Common myeloid progenitor, CD34-positive (primary cell): ENCODE results near the gene MIS18BP1.

Source experiments
- CTCF ChIA-PET: fragments of 350-600 bp; sonication (Branson Sonifier 250); formaldehyde crosslinking; loops from one replicate; lab custom pipeline; 2021; ENCODE audit warnings: antibody characterized with exemption; lab: Charles Lee
- POLR2A ChIA-PET: fragments of 350-600 bp; sonication (Branson Sonifier 250); formaldehyde crosslinking; loops from one replicate; lab custom pipeline; 2021; ENCODE audit warnings: antibody characterized with exemption; lab: Charles Lee
- DNase-seq, 3 donors: peaks; one replicate each; pipeline versions ENCODE4 v3.0.0 to v3.0.0-alpha.2; 2013
- H3K27ac ChIP-seq, 2 experiments: 1 replicate in 1 of 2; 2 replicates in 1 of 2; pipeline ENCODE4 v1.7.0; 2013; ENCODE audit warnings: inconsistent platforms in 2 of 2, low read length in 2 of 2, mild to moderate bottlenecking in 2 of 2, low read depth in 1 of 2, moderate library complexity in 1 of 2; ENCODE audit not compliant: severe bottlenecking in 2 of 2, insufficient read depth in 1 of 2, poor library complexity in 1 of 2
- H3K27me3 ChIP-seq, 5 experiments: replicated peaks in 2 of 5; 1 replicate in 3 of 5; 2 replicates in 2 of 5; pipeline versions ENCODE4 v1.6.1 to v1.7.0; 2013; ENCODE audit warnings: low read length in 4 of 5, mild to moderate bottlenecking in 2 of 5, moderate library complexity in 2 of 5, inconsistent platforms in 1 of 5; ENCODE audit not compliant: insufficient read depth in 5 of 5, control insufficient read depth in 4 of 5
- H3K36me3 ChIP-seq, 4 experiments: 1 replicate in 2 of 4; 2 replicates in 2 of 4; pipeline versions ENCODE4 v1.6.1 to v1.7.0; 2013; ENCODE audit warnings: low read length in 3 of 4, control low read depth in 1 of 4, mild to moderate bottlenecking in 1 of 4; ENCODE audit not compliant: control insufficient read depth in 4 of 4, insufficient read depth in 4 of 4
- H3K4me1 ChIP-seq, 4 experiments: 1 replicate in 3 of 4; 2 replicates in 1 of 4; pipeline versions ENCODE4 v1.6.1 to v1.7.1; 2013; ENCODE audit warnings: low read length in 3 of 4, mild to moderate bottlenecking in 3 of 4, control low read depth in 1 of 4, inconsistent platforms in 1 of 4, moderate library complexity in 1 of 4; ENCODE audit not compliant: control insufficient read depth in 4 of 4, insufficient read depth in 4 of 4; ENCODE audit errors: control extremely low read depth in 1 of 4
- H3K4me3 ChIP-seq, 7 experiments: 1 replicate in 4 of 7; 2 replicates in 3 of 7; pipeline versions ENCODE4 v1.5.1 to v1.7.0; 2013; ENCODE audit warnings: mild to moderate bottlenecking in 7 of 7, low read length in 6 of 7, moderate library complexity in 6 of 7, inconsistent platforms in 2 of 7, low read depth in 2 of 7, control low read depth in 1 of 7; ENCODE audit not compliant: insufficient read depth in 4 of 7, control insufficient read depth in 1 of 7; ENCODE audit errors: extremely low read depth in 1 of 7
- H3K9me3 ChIP-seq, 5 experiments: 1 replicate in 4 of 5; 2 replicates in 1 of 5; pipeline versions ENCODE4 v1.6.1 to v1.7.1; 2013; ENCODE audit warnings: low read length in 4 of 5, mild to moderate bottlenecking in 2 of 5, inconsistent platforms in 1 of 5, low read depth in 1 of 5, moderate library complexity in 1 of 5; ENCODE audit not compliant: control insufficient read depth in 4 of 5, insufficient read depth in 2 of 5; ENCODE audit errors: control extremely low read depth in 1 of 5
- WGBS: methylation state at CpG from one replicate; pipeline ENCODE4 v1.1.5; 2013; ENCODE audit not compliant: insufficient coverage; 5-methylcytosine and 5-hydroxymethylcytosine counted together

Gene MIS18BP1

DNA sequence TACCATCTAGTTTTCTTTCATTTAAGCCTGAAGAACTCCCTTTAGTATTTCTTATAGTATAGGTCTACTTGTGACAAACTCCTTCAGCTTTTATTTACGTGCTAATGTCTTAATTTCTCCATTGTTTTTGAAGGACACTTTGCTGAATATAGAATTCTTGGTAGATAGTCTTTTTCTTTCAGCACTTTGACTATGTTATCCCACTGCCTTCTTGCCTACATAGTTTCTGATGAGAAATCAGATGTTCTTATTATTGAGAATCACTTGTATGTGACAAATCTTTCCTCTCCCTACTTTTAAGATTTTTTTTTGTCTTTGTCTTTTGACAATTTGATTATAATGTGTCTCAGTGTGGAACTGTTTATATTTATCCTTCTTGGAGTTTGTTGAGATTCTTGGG is 5.1 kb upstream of the MIS18BP1 start:
- H3K36me3 ChIP-seq: no peaks in the 10 kb centered on the region
- no peak overlapping the region for H3K4me3 ChIP-seq
- H3K27me3 ChIP-seq: no peaks in the 10 kb centered on the region
- CTCF ChIA-PET: interaction anchor here (12.4 kb wide), 1 partner anchor 11 kb away, joined by 104 read pairs; no protein-coding TSS in a partner anchor
- no peak overlapping the region for H3K27ac ChIP-seq
- peaks cover 0 to 10% (median 4%) of the 10 kb centered on the region in 4 experiments for H3K4me1 ChIP-seq
- POLR2A ChIA-PET: no interaction called here
- peaks cover 7 to 31% (median 8%) of the 10 kb centered on the region in 5 experiments for H3K9me3 ChIP-seq
- no CpG with 5 or more reads among the region's 1 CpG for WGBS
- peak; percentile 21 to 60 (median 50) for DNase-seq

DNA sequence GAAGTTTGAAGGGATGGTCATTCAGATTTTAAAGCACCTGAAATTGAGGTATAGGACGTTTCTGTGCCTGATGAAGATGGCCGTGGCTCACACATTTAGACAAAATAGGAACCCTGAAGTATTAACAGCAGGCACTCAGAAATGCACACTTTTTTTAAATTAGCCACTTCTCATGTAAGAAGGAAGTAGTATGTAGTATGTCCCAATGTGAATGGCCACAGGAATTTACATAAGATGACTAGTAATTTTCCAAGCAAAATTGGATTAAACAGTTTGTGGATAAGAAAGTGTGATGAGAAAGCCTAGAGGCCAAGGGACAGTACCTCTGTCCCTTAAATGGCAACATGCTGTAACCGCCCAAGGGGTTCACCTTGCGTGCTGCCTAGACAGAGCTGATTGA is 1.8 kb upstream of the MIS18BP1 start:
- ChIA-PET POLR2A (no interaction called here), CTCF (interaction anchor here (1.1 to 12.4 kb wide), 3 partner anchors 9 to 14 kb away, joined by 3 to 104 read pairs (median 7); no protein-coding TSS in a partner anchor)
- 100% methylated on average over 2 of the region's 4 CpGs for WGBS
- Histone ChIP-seq H3K27me3 (no peaks in the 10 kb centered on the region), H3K4me3 (no peak overlapping the region), H3K36me3 (no peaks in the 10 kb centered on the region), H3K27ac (no peak overlapping the region), H3K9me3 (peaks cover 6 to 31% (median 7%) of the 10 kb centered on the region in 5 experiments), H3K4me1 (peaks cover 13 to 27% (median 21%) of the 10 kb centered on the region in 4 experiments)
- peak in 1 of 3 donors; percentile 23 for DNase-seq

DNA sequence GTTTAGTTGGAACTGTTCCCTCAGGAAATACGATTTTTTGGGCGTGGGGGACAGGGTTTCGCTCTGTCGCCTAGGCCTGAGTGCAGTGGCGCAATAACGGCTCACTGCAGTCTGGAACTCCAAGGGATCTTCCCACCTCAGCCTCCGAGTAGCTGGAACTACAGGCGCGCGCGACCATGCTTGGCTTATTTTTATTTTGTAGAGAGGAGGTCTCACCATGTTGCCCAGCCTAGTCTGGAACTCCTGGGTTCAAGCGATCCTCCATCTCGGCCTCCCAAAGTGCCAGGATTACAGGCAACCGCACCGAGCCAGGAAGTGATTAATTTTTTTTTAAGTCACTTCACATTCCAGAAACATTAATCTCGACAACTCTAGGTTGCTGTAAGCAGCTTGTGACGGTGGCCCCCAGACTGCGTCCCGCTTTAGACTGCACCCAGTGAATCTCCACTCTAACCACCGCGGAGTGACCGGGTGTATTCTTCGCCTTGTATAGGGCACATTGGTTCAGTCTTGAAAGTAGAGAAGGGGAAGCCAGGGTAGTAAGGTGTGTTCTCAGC is 830 bp upstream of the MIS18BP1 start:
- Histone ChIP-seq H3K27ac (peak overlapping the region; percentile 70 to 91), H3K9me3 (peaks cover 4 to 22% (median 6%) of the 10 kb centered on the region in 5 experiments), H3K36me3 (no peaks in the 10 kb centered on the region), H3K4me1 (peaks cover 22 to 37% (median 30%) of the 10 kb centered on the region in 4 experiments), H3K27me3 (no peaks in the 10 kb centered on the region), H3K4me3 (peak overlapping the region; percentile 25 to 99 (median 91))
- WGBS: 82% methylated on average over 20 of the region's 23 CpGs
- ChIA-PET CTCF (interaction anchor here (0.8 to 12.4 kb wide), 7 partner anchors 9 to 309 kb away, joined by 3 to 104 read pairs (median 6); no protein-coding TSS in a partner anchor), POLR2A (interaction anchor here (0.6 to 0.9 kb wide), 3 partner anchors 9 to 361 kb away, joined by 3 read pairs; partner anchors contain the start of gene FANCM)
- no peak for DNase-seq

DNA sequence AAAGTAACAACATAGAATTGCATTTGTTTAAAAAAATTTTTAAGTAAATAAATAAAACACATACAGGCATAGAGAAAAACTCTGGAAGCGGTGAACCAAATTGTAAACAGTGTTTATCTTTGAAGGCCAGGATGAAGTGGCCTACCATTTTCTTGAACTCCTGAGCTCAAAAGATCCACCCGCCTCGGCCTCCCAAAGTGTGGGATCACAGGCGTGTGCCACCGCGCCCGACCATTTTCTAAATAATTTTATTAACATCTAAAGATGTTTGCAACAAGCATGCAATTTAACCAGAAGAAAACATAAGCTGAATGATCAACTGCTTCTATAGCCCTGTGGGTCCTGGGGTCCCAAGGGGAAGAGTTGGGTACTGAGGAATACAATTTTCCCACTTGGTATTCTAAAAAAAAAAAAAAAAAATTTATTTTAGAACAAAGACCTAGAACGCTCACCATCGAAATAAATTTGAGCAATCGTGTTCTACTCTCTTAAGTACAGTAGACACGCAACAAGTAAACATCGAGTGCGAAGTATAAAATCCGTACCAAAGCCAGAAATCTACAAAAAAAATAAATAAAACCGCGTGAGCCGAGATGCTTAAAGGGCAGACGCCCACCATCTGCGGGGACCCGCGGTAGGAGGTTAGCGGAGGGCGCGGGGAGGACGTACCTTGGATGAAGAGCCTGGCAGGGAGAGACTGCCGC is 484 bp downstream of the MIS18BP1 start:
- peaks cover 25 to 39% (median 35%) of the 10 kb centered on the region in 4 experiments for H3K4me1 ChIP-seq
- H3K9me3 ChIP-seq: peaks cover 0 to 11% (median 3%) of the 10 kb centered on the region in 5 experiments
- CTCF ChIA-PET: interaction anchor here (1.0 to 12.4 kb wide), 9 partner anchors 9 to 167 kb away, joined by 3 to 104 read pairs (median 3); no protein-coding TSS in a partner anchor
- DNase-seq: peak in 2 of 3 donors; percentile 29 to 37
- WGBS: 2% methylated on average over 21 of the region's 26 CpGs
- no peaks in the 10 kb centered on the region for H3K36me3 ChIP-seq
- H3K27me3 ChIP-seq: no peaks in the 10 kb centered on the region
- POLR2A ChIA-PET: no interaction called here
- H3K27ac ChIP-seq: peak overlapping the region; percentile 82 to 91
- peak overlapping the region; percentile 84 to 99 (median 91) for H3K4me3 ChIP-seq

DNA sequence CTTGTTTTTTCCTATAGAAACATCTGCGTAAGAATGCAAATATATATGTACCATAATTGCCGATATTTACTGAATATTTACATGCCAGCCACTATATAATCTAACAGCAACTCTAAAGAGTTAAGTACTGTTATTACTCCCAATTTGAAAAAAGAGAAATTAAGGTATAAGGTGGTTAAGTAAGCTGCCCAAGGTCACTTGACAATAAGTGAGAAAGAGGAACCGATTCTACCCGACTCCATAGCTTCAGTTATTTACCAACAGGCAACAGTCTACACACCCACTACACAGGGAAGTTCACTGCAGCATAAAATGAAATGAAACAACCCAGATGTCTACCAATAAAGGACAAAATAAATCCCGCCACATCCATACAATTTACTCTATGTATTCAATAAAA is 1.1 kb downstream of the MIS18BP1 start:
- H3K4me1 ChIP-seq: peaks cover 25 to 45% (median 40%) of the 10 kb centered on the region in 4 experiments
- ChIA-PET POLR2A (no interaction called here), CTCF (interaction anchor here (1.0 to 12.4 kb wide), 8 partner anchors 10 to 166 kb away, joined by 3 to 104 read pairs (median 4); no protein-coding TSS in a partner anchor)
- whole genome bisulfite sequencing: no CpG with 5 or more reads among the region's 5 CpGs
- no peaks in the 10 kb centered on the region for H3K27me3 ChIP-seq
- peak overlapping the region; percentile 82 to 91 for H3K27ac ChIP-seq
- H3K9me3 ChIP-seq: peaks cover 0 to 5% (median 0%) of the 10 kb centered on the region in 5 experiments
- peak; percentile 59 to 89 (median 81) for DNase-seq
- peak overlapping the region in 6 of 7 experiments; percentile 85 to 99 (median 91) for H3K4me3 ChIP-seq
- no peaks in the 10 kb centered on the region for H3K36me3 ChIP-seq

DNA sequence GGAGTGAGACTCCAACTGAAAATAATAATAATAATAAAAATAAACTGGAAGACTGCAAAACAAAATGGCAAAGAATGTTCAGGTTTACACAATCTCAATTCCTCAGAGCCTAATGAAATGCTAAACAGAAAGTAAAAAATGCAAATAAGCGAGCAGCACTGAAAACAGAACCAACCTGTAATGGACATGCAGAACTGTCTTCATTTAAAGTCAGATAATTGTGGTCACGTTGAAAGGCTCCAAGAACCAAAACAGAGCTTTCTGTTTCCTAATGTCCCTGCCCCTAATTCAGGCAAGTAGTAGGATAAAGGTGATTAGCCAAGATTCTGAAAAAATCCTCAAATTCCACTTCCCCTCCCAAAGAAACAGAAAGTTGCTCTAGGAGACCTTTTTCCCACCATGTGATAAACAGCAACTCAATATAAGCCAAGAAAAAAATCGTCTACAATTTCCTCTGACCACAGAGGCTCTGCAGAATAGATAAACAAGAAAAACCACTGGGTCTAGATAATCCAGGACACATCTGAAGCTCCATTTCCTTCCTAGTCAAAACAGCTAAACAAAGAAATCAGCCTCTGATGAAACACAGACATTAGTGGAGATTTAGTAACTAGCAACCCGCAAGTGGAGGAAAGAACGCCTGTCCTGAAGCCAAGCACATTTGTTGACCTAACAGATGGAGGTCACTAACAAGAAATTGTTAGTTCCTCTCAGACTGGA is 3.0 kb downstream of the MIS18BP1 start:
- CTCF ChIA-PET: interaction anchor here (2.9 to 12.4 kb wide), 2 partner anchors 10 to 19 kb away, joined by 12 to 104 read pairs; no protein-coding TSS in a partner anchor
- H3K36me3 ChIP-seq: peaks cover 0 to 4% (median 0%) of the 10 kb centered on the region in 4 experiments
- DNase-seq: peak; percentile 84 to 96 (median 92)
- H3K27me3 ChIP-seq: no peaks in the 10 kb centered on the region
- peaks cover 25 to 56% (median 51%) of the 10 kb centered on the region in 4 experiments for H3K4me1 ChIP-seq
- peak overlapping the region; percentile 64 to 91 for H3K27ac ChIP-seq
- peak overlapping the region in 6 of 7 experiments; percentile 27 to 91 (median 54) for H3K4me3 ChIP-seq
- 12% methylated on average over 5 of the region's 5 CpGs for WGBS
- POLR2A ChIA-PET: interaction anchor here (0.5 kb wide), 2 partner anchors 19 to 273 kb away, joined by 3 read pairs; no protein-coding TSS in a partner anchor
- H3K9me3 ChIP-seq: peaks cover 0 to 2% (median 0%) of the 10 kb centered on the region in 5 experiments
